ENCODE data around the gene GSS. TPM values are rescaled to one million over a fixed set of nuclear protein-coding genes. Genes with fewer than 3 reads are reported as not detected.

GSS gene
- total RNA-seq, 1 donor from 2014 or later, result 50.0 TPM

- DNase-seq (ENCODE audit: low spot score), result no peak
Measured at GRCh38 chr20:34978092-34978744, 22.6 kb upstream of the GSS start.

- no peak for DNase-seq (ENCODE audit: low spot score)
Measured at GRCh38 chr20:34977365-34978091, 21.9 kb upstream of the GSS start.

GRCh38 chr20:34976286-34976685, 20.7 kb upstream of the GSS start:
- DNase-seq (ENCODE audit: low spot score), result no peak

GRCh38 chr20:34974246-34974645, 18.6 kb upstream of the GSS start:
- no peak for DNase-seq (ENCODE audit: low spot score)

GRCh38 chr20:34971561-34972235, 16.1 kb upstream of the GSS start:
- no peak for DNase-seq (ENCODE audit: low spot score)

GRCh38 chr20:34970846-34971560, 15.4 kb upstream of the GSS start:
- DNase-seq (ENCODE audit: low spot score), result no peak

GRCh38 chr20:34970193-34970840, 14.7 kb upstream of the GSS start:
- DNase-seq (ENCODE audit: low spot score), result no peak

GRCh38 chr20:34968042-34968775, 12.6 kb upstream of the GSS start:
- no peak for DNase-seq (ENCODE audit: low spot score)

GRCh38 chr20:34967421-34967820, 11.8 kb upstream of the GSS start:
- no peak for DNase-seq (ENCODE audit: low spot score)

- no peak for DNase-seq (ENCODE audit: low spot score)
Measured at GRCh38 chr20:34965051-34965450, 9.4 kb upstream of the GSS start.

- no peak for DNase-seq (ENCODE audit: low spot score)
Measured at GRCh38 chr20:34964486-34964885, 8.9 kb upstream of the GSS start.

GRCh38 chr20:34956751-34957472, 1.3 kb upstream of the GSS start:
- DNase-seq (ENCODE audit: low spot score), result no peak

GRCh38 chr20:34956041-34956458, 444 bp upstream of the GSS start:
- no peak for DNase-seq (ENCODE audit: low spot score)

- DNase-seq (ENCODE audit: low spot score), result no peak
Measured at GRCh38 chr20:34954904-34955230, 739 bp downstream of the GSS start.

- DNase-seq (ENCODE audit: low spot score), result no peak
Measured at GRCh38 chr20:34953960-34954359, 1.6 kb downstream of the GSS start.

- no peak for DNase-seq (ENCODE audit: low spot score)
Measured at GRCh38 chr20:34952671-34953070, 2.9 kb downstream of the GSS start.

GRCh38 chr20:34951652-34952051, 4.0 kb downstream of the GSS start:
- no peak for DNase-seq (ENCODE audit: low spot score)

- no peak for DNase-seq (ENCODE audit: low spot score)
Measured at GRCh38 chr20:34951252-34951651, 4.4 kb downstream of the GSS start.

- no peak for DNase-seq (ENCODE audit: low spot score)
Measured at GRCh38 chr20:34949120-34949519, 6.5 kb downstream of the GSS start.

- DNase-seq (ENCODE audit: low spot score), result no peak
Measured at GRCh38 chr20:34948030-34948429, 7.6 kb downstream of the GSS start.

GRCh38 chr20:34947336-34947735, 8.3 kb downstream of the GSS start:
- no peak for DNase-seq (ENCODE audit: low spot score)
